HG03139 (cell line): Measurements from ENCODE around the gene SLC25A36.

Experiments
- ATAC-seq: cut with Tn5 transposase; IDR thresholded peaks from one replicate; pipeline ENCODE4 v1.9.1; 2021; ENCODE audit not compliant: unreplicated experiment

SLC25A36 gene

GRCh38 chr3:140941434-140942220, at the start of gene SLC25A36:
Gene SLC25A36, plus strand, starts transcription at chr3:140941836. Its CDS starts 219 bp downstream, at chr3:140942055.
- peak; percentile 97 for ATAC-seq

GRCh38 chr3:140896997-140897396, 44.6 kb upstream of the SLC25A36 start:
- ATAC-seq = no peak

- no peak for ATAC-seq
These were observed 43.1 kb upstream of the SLC25A36 start for GRCh38 chr3:140898340-140899180.

- ATAC-seq = no peak
These were observed 42.3 kb upstream of the SLC25A36 start for GRCh38 chr3:140899363-140899762.

GRCh38 chr3:140902791-140903190, 38.8 kb upstream of the SLC25A36 start:
- no peak for ATAC-seq

- no peak for ATAC-seq
These were observed 38.4 kb upstream of the SLC25A36 start for GRCh38 chr3:140903196-140903595.

- ATAC-seq = no peak
These were observed 37.1 kb upstream of the SLC25A36 start for GRCh38 chr3:140904521-140904920.

GRCh38 chr3:140905559-140905958, 36.1 kb upstream of the SLC25A36 start:
- ATAC-seq = no peak

- no peak for ATAC-seq
These were observed 34.9 kb upstream of the SLC25A36 start for GRCh38 chr3:140906785-140907184.

GRCh38 chr3:140910860-140911259, 30.8 kb upstream of the SLC25A36 start:
- no peak for ATAC-seq

GRCh38 chr3:140911822-140912221, 29.8 kb upstream of the SLC25A36 start:
- no peak for ATAC-seq

- no peak for ATAC-seq
These were observed 27.9 kb upstream of the SLC25A36 start for GRCh38 chr3:140913728-140914127.

GRCh38 chr3:140914384-140914945, 27.2 kb upstream of the SLC25A36 start:
- no peak for ATAC-seq

- ATAC-seq = no peak
These were observed 25.0 kb upstream of the SLC25A36 start for GRCh38 chr3:140916603-140917002.

- ATAC-seq = no peak
These were observed 23.9 kb upstream of the SLC25A36 start for GRCh38 chr3:140917772-140918171.

- no peak for ATAC-seq
These were observed 21.6 kb upstream of the SLC25A36 start for GRCh38 chr3:140920029-140920428.

GRCh38 chr3:140922634-140923033, 19.0 kb upstream of the SLC25A36 start:
- ATAC-seq = no peak

GRCh38 chr3:140924097-140924873, 17.4 kb upstream of the SLC25A36 start:
- no peak for ATAC-seq

GRCh38 chr3:140927279-140928069, 14.2 kb upstream of the SLC25A36 start:
- no peak for ATAC-seq

- ATAC-seq = no peak
These were observed 12.2 kb upstream of the SLC25A36 start for GRCh38 chr3:140929446-140929845.
